WTC11 (cell line): ENCODE measurements around the gene CLEC4A. TPM values are rescaled to one million over a fixed set of nuclear protein-coding genes. Genes with fewer than 3 reads are reported as not detected.

ENCODE experiments used
- ATAC-seq: fragments of 200-7000 bp; cut with Tn5 transposase; 2 replicates; pipeline ENCODE4 v1.10.0; 2021; ENCODE audit warnings: mild to moderate bottlenecking, moderate library complexity
- CTCF ChIA-PET: fragments of 300-600 bp; sonication (Branson Sonifier 250); formaldehyde crosslinking; loops from one replicate; lab custom pipeline; 2021; ENCODE audit warnings: antibody characterized with exemption; lab: Charles Lee
- POLR2A ChIA-PET: fragments of 350-600 bp; sonication (Branson Sonifier 250); formaldehyde crosslinking; loops from one replicate; lab custom pipeline; 2021; ENCODE audit warnings: antibody characterized with exemption; lab: Charles Lee
- DNase-seq: peaks from one replicate; pipeline ENCODE4 v3.0.0; 2021; ENCODE audit warnings: low spot score
- H3K27ac Mint-ChIP-seq: 2 replicates; pipeline ENCODE4 v1.8.0; 2021; ENCODE audit warnings: mixed read lengths
- H3K27me3 Mint-ChIP-seq: 2 replicates; pipeline ENCODE4 v1.8.0; 2021; ENCODE audit warnings: low read depth, mild to moderate bottlenecking, moderate library complexity, mixed read lengths
- H3K36me3 Mint-ChIP-seq: 2 replicates; pipeline ENCODE4 v1.8.0; 2021; ENCODE audit warnings: mixed read lengths
- H3K4me1 Mint-ChIP-seq: 2 replicates; pipeline ENCODE4 v1.8.0; 2022; ENCODE audit warnings: mixed read lengths
- H3K4me3 Mint-ChIP-seq: 2 replicates; pipeline ENCODE4 v1.8.0; 2021; ENCODE audit warnings: mild to moderate bottlenecking, moderate library complexity, mixed read lengths
- H3K9me3 Mint-ChIP-seq: 2 replicates; pipeline ENCODE4 v1.8.0; 2021; ENCODE audit warnings: mixed read lengths
- ATF6 ChIP-seq: sonication (generic); formaldehyde crosslinking; IDR thresholded peaks from 2 replicates; pipeline ENCODE4 v1.8.1; 2023; ENCODE audit warnings: mild to moderate bottlenecking, missing genetic modification reagents
- CREB1 ChIP-seq: sonication (generic); formaldehyde crosslinking; IDR thresholded peaks from 2 replicates; pipeline ENCODE4 v1.8.0; 2023; ENCODE audit warnings: mild to moderate bottlenecking, missing genetic modification reagents
- CREM ChIP-seq: sonication (generic); formaldehyde crosslinking; IDR thresholded peaks from 2 replicates; pipeline ENCODE4 v1.8.1; 2022; ENCODE audit warnings: mild to moderate bottlenecking, missing genetic modification reagents, moderate library complexity
- FOXP4 ChIP-seq: sonication (generic); formaldehyde crosslinking; IDR thresholded peaks from 2 replicates; pipeline ENCODE4 v1.8.0; 2022; ENCODE audit warnings: mild to moderate bottlenecking, missing genetic modification reagents
- GRHL2 ChIP-seq: fragments of 250-450 bp; sonication (Bioruptor Pico); IDR thresholded peaks from 2 replicates; pipeline ENCODE4 v1.8.0; 2022; ENCODE audit warnings: mild to moderate bottlenecking, moderate library complexity; ENCODE audit not compliant: insufficient replicate concordance, severe bottlenecking
- HMGA2 ChIP-seq: fragments of 250-450 bp; sonication (Bioruptor Pico); IDR thresholded peaks from 2 replicates; pipeline ENCODE4 v1.4.0; 2021; ENCODE audit warnings: mild to moderate bottlenecking, moderate library complexity
- HMGXB4 ChIP-seq: sonication (generic); formaldehyde crosslinking; IDR thresholded peaks from 2 replicates; pipeline ENCODE4 v1.8.1; 2023; ENCODE audit warnings: mild to moderate bottlenecking, moderate library complexity, missing genetic modification reagents
- IRF1 ChIP-seq: sonication (generic); formaldehyde crosslinking; IDR thresholded peaks from 2 replicates; pipeline ENCODE4 v1.8.0; 2023; ENCODE audit warnings: missing genetic modification reagents
- MAX ChIP-seq: sonication (generic); formaldehyde crosslinking; IDR thresholded peaks from 2 replicates; pipeline ENCODE4 v1.8.0; 2022; ENCODE audit warnings: mild to moderate bottlenecking, missing genetic modification reagents
- MXD4 ChIP-seq: fragments of 250-450 bp; sonication (Bioruptor Pico); IDR thresholded peaks from 2 replicates; pipeline ENCODE4 v1.8.0; 2021; ENCODE audit warnings: mild to moderate bottlenecking, moderate library complexity, borderline replicate concordance
- NFE2L1 ChIP-seq: sonication (generic); formaldehyde crosslinking; IDR thresholded peaks from 2 replicates; pipeline ENCODE4 v1.8.1; 2023; ENCODE audit warnings: missing genetic modification reagents
- NFYB ChIP-seq: sonication (generic); formaldehyde crosslinking; conservative IDR thresholded peaks from 2 replicates; pipeline ENCODE4 v1.8.0; 2022; ENCODE audit warnings: low read depth, missing genetic modification reagents
- STAT6 ChIP-seq: sonication (generic); formaldehyde crosslinking; conservative IDR thresholded peaks from 2 replicates; pipeline ENCODE4 v1.8.1; 2023; ENCODE audit warnings: mild to moderate bottlenecking, low read depth, missing genetic modification reagents, moderate library complexity
- USF1 ChIP-seq: sonication (generic); formaldehyde crosslinking; IDR thresholded peaks from 2 replicates; pipeline ENCODE4 v1.8.0; 2022; ENCODE audit warnings: mild to moderate bottlenecking, missing genetic modification reagents
- USF2 ChIP-seq: sonication (generic); formaldehyde crosslinking; IDR thresholded peaks from 2 replicates; pipeline ENCODE4 v1.8.1; 2023; ENCODE audit warnings: mild to moderate bottlenecking, missing genetic modification reagents, moderate library complexity
- ZMAT4 ChIP-seq: fragments of 250-450 bp; sonication (Bioruptor Pico); IDR thresholded peaks from 2 replicates; pipeline ENCODE4 v1.9.0; 2021; ENCODE audit warnings: mild to moderate bottlenecking
- ZNF138 ChIP-seq: sonication (generic); formaldehyde crosslinking; conservative IDR thresholded peaks from 2 replicates; pipeline ENCODE4 v1.8.1; 2022; ENCODE audit warnings: mild to moderate bottlenecking, moderate library complexity, missing genetic modification reagents
- ZNF219 ChIP-seq: sonication (generic); formaldehyde crosslinking; IDR thresholded peaks from 2 replicates; pipeline ENCODE4 v1.8.0; 2023; ENCODE audit warnings: missing genetic modification reagents, mild to moderate bottlenecking, borderline replicate concordance
- ZNF317 ChIP-seq: sonication (generic); formaldehyde crosslinking; IDR thresholded peaks from 2 replicates; pipeline ENCODE4 v1.8.1; 2023; ENCODE audit warnings: low read depth, mild to moderate bottlenecking, moderate library complexity, missing genetic modification reagents, borderline replicate concordance
- ZNF671 ChIP-seq: fragments of 250-450 bp; sonication (Bioruptor Pico); IDR thresholded peaks from 2 replicates; pipeline ENCODE4 v1.8.0; 2021; ENCODE audit warnings: mild to moderate bottlenecking
- total RNA-seq: library from RNA; stranded (reverse); gene quantifications from 3 replicates; pipeline ENCODE4 v1.2.3, GENCODE V29; 2021

Gene CLEC4A
- total RNA-seq, 1 experiment from 2014 or later = 0.44 TPM

GRCh38 chr12:8075935-8076334, 47.5 kb upstream of the CLEC4A start (continued):
- no peak for TF ChIP-seq STAT6
- TF ChIP-seq NFYB = no peak
- no peak for TF ChIP-seq NFE2L1 (CRISPR knock-in tag)
- no peak for TF ChIP-seq ZNF671 (CRISPR knock-in tag)
- no peak for TF ChIP-seq USF1
- no peak for TF ChIP-seq MAX (CRISPR knock-in tag)
- TF ChIP-seq FOXP4 (CRISPR knock-in tag) = no peak
- TF ChIP-seq ZMAT4 (CRISPR knock-in tag) = no peak

- ATAC-seq (no peak), DNase-seq (no peak)
- peaks cover 34% of the 10 kb centered on the region for H3K4me1 Mint-ChIP-seq
- ChIA-PET POLR2A (no interaction called here), CTCF (interaction anchor here (0.8 to 2.6 kb wide), 2 partner anchors 30 to 49 kb away, joined by 3 to 41 read pairs; no protein-coding TSS in a partner anchor)
- no peaks in the 10 kb centered on the region for H3K27me3 Mint-ChIP-seq
- H3K36me3 Mint-ChIP-seq = no peaks in the 10 kb centered on the region
- no peak overlapping the region for H3K4me3 Mint-ChIP-seq
- H3K9me3 Mint-ChIP-seq = no peaks in the 10 kb centered on the region
- no peak overlapping the region for H3K27ac Mint-ChIP-seq
- TF ChIP-seq ZNF219 (CRISPR knock-in tag) = no peak
These were observed 47.1 kb upstream of the CLEC4A start for GRCh38 chr12:8076366-8076765.

GRCh38 chr12:8077207-8077606, 46.2 kb upstream of the CLEC4A start:
- Mint-ChIP-seq H3K9me3 (no peaks in the 10 kb centered on the region), H3K4me1 (peaks cover 34% of the 10 kb centered on the region)
- DNase-seq = no peak
- TF ChIP-seq IRF1 = no peak
- no peak for TF ChIP-seq USF1
- no peak for TF ChIP-seq ZNF138 (CRISPR knock-in tag)
- no peak for TF ChIP-seq CREB1 (CRISPR knock-in tag)
- TF ChIP-seq CREM (CRISPR knock-in tag) = no peak
- TF ChIP-seq MXD4 (CRISPR knock-in tag) = no peak
- no peak for TF ChIP-seq ZNF219 (CRISPR knock-in tag)
- no peak for TF ChIP-seq HMGXB4 (CRISPR knock-in tag)
- no peak for TF ChIP-seq HMGA2 (CRISPR knock-in tag)
- no peak for TF ChIP-seq ATF6 (CRISPR knock-in tag)
- TF ChIP-seq ZNF317 (CRISPR knock-in tag) = no peak
- TF ChIP-seq ZNF671 (CRISPR knock-in tag) = no peak
- TF ChIP-seq NFE2L1 (CRISPR knock-in tag) = no peak
- no peak for TF ChIP-seq USF2 (CRISPR knock-in tag)
- TF ChIP-seq GRHL2 (CRISPR knock-in tag) = no peak

More at GRCh38 chr12:8077207-8077606, 46.2 kb upstream of the CLEC4A start:
- H3K27me3 Mint-ChIP-seq = no peaks in the 10 kb centered on the region
- ChIA-PET POLR2A (interaction anchor here (0.6 kb wide), 1 partner anchor 122 kb away, joined by 3 read pairs; no protein-coding TSS in a partner anchor), CTCF (interaction anchor here (0.8 to 2.6 kb wide), 8 partner anchors 17 to 269 kb away, joined by 3 to 41 read pairs (median 6); no protein-coding TSS in a partner anchor)
- H3K4me3 Mint-ChIP-seq = no peak overlapping the region
- H3K36me3 Mint-ChIP-seq = no peaks in the 10 kb centered on the region
- ATAC-seq = no peak
- H3K27ac Mint-ChIP-seq = peak overlapping the region; percentile 28
